Loucy (cell line): Measurements from ENCODE around the gene NCBP1.
A peak's percentile ranks its signal among the peaks of the same experiment; 100 is the strongest.

Source experiments
- H2AFZ ChIP-seq: fragments of 200-600 bp; sonication (generic); 2 replicates; pipeline ENCODE4 v1.6.0; 2016; ENCODE audit warnings: antibody characterized with exemption, mild to moderate bottlenecking, low read length, moderate library complexity
- H3F3A ChIP-seq: fragments of 200-600 bp; 2 replicates; pipeline ENCODE4 v1.6.0; 2016; ENCODE audit warnings: antibody characterized with exemption, low read depth, mild to moderate bottlenecking
- H3K27me3 ChIP-seq: fragments of 200-600 bp; sonication (generic); 2 replicates; pipeline ENCODE4 v1.6.1; 2014; ENCODE audit warnings: low read length, mild to moderate bottlenecking; ENCODE audit not compliant: insufficient read depth, poor library complexity, severe bottlenecking
- H3K36me3 ChIP-seq: fragments of 200-600 bp; sonication (generic); 2 replicates; pipeline ENCODE4 v1.6.1; 2016; ENCODE audit warnings: low read length; ENCODE audit not compliant: insufficient read depth
- H3K4me1 ChIP-seq: fragments of 200-600 bp; sonication (generic); 2 replicates; pipeline ENCODE4 v1.5.1; 2014; ENCODE audit warnings: low read length, mild to moderate bottlenecking; ENCODE audit not compliant: insufficient read depth, poor library complexity, severe bottlenecking
- H3K4me2 ChIP-seq: fragments of 200-600 bp; sonication (generic); 2 replicates; pipeline ENCODE4 v1.6.0; 2014; ENCODE audit warnings: antibody characterized with exemption, low read length, low read depth, mild to moderate bottlenecking; ENCODE audit not compliant: poor library complexity, severe bottlenecking
- H3K4me3 ChIP-seq: fragments of 200-600 bp; sonication (generic); 2 replicates; pipeline ENCODE4 v1.5.1; 2014; ENCODE audit warnings: low read length, mild to moderate bottlenecking, mixed read lengths; ENCODE audit not compliant: poor library complexity, severe bottlenecking
- H3K79me2 ChIP-seq: fragments of 200-600 bp; sonication (generic); 2 replicates; pipeline ENCODE4 v1.6.1; 2014; ENCODE audit warnings: low read length; ENCODE audit not compliant: insufficient read depth
- H3K9ac ChIP-seq: fragments of 200-600 bp; sonication (generic); 2 replicates; pipeline ENCODE4 v1.6.0; 2014; ENCODE audit warnings: mild to moderate bottlenecking, low read depth, low read length, moderate library complexity; ENCODE audit not compliant: poor library complexity, severe bottlenecking
- H3K9me2 ChIP-seq: fragments of 200-600 bp; sonication (generic); replicated peaks from 2 replicates; pipeline ENCODE4 v1.6.1; 2016; ENCODE audit warnings: low read depth, low read length, mixed read lengths
- H3K9me3 ChIP-seq: fragments of 200-600 bp; sonication (generic); 2 replicates; pipeline ENCODE4 v1.6.1; 2014; ENCODE audit warnings: mild to moderate bottlenecking, antibody characterized with exemption, low read length, low read depth; ENCODE audit not compliant: insufficient read depth
- H4K20me1 ChIP-seq: fragments of 200-600 bp; sonication (generic); 2 replicates; pipeline ENCODE4 v1.6.0; 2014; ENCODE audit warnings: antibody characterized with exemption, low read length, mild to moderate bottlenecking; ENCODE audit not compliant: insufficient read depth, poor library complexity, severe bottlenecking
- EZH2phosphoT487 ChIP-seq: fragments of 200-600 bp; IDR thresholded peaks from 2 replicates; pipeline ENCODE4 v1.6.1; 2018; ENCODE audit warnings: antibody characterized with exemption, mild to moderate bottlenecking, moderate library complexity, borderline replicate concordance
- TF ChIP-seq, protein P1 (sequence below): fragments of 200-600 bp; sonication (generic); conservative IDR thresholded peaks from 2 replicates; pipeline ENCODE4 v1.5.1; 2014; ENCODE audit warnings: mild to moderate bottlenecking, antibody characterized with exemption, low read length

NCBP1 gene

DNA sequence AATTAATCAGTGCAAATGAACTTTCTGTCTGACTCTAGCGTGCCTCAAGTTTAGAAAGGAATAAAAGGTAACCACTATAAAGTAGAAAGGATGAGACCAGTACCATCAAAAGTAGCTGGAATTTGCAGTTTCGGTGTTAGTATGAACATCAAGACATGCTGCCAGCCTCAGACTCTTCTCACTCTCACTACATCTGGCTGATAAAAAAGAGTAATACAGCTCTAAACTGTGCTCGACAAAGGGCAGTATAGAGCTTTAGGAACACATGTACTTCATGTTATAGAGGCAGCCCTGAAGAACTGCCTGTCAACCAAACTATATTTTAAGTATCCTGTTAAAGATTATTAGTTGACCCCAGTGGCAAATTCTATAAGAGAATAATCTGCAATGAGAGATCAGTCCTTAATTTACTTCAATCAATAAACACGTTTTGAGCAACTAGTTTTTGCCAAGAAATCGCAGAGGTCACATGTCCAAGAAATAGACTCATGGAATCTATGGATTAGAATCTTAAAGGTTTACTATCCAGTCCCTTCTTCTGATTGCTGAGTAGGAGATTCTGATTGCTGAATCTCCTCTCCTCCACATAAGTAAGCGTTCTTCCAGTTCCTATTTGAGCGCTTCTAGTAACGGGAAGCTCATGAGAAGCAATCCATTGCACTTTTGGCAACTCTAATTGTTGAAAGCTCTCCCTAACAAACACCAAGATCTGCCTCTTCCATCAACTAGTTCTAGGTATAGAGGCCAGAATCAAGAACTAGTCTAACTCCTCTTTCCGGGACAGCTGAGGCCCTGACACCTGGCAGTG is 62.6 kb downstream of the NCBP1 start:
- Histone ChIP-seq H3K36me3 (no peaks in the 10 kb centered on the region), H3K9ac (peak overlapping the region; percentile 68), H3K79me2 (peaks cover 19% of the 10 kb centered on the region; the same call in 1 of the 2 replicates), H3K9me2 (no peaks in the 10 kb centered on the region), H3F3A (no peaks in the 10 kb centered on the region), H3K4me1 (peaks cover 37% of the 10 kb centered on the region), H3K4me3 (peak overlapping the region; percentile 85), H2AFZ (peak overlapping the region; percentile 96), H3K27me3 (peaks cover 24% of the 10 kb centered on the region), H4K20me1 (no peaks in the 10 kb centered on the region), H3K4me2 (peak overlapping the region; percentile 77), H3K9me3 (no peaks in the 10 kb centered on the region)
- TF ChIP-seq, protein P1, sequence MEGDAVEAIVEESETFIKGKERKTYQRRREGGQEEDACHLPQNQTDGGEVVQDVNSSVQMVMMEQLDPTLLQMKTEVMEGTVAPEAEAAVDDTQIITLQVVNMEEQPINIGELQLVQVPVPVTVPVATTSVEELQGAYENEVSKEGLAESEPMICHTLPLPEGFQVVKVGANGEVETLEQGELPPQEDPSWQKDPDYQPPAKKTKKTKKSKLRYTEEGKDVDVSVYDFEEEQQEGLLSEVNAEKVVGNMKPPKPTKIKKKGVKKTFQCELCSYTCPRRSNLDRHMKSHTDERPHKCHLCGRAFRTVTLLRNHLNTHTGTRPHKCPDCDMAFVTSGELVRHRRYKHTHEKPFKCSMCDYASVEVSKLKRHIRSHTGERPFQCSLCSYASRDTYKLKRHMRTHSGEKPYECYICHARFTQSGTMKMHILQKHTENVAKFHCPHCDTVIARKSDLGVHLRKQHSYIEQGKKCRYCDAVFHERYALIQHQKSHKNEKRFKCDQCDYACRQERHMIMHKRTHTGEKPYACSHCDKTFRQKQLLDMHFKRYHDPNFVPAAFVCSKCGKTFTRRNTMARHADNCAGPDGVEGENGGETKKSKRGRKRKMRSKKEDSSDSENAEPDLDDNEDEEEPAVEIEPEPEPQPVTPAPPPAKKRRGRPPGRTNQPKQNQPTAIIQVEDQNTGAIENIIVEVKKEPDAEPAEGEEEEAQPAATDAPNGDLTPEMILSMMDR, result no peak
- TF ChIP-seq EZH2phosphoT487, result no peak

DNA sequence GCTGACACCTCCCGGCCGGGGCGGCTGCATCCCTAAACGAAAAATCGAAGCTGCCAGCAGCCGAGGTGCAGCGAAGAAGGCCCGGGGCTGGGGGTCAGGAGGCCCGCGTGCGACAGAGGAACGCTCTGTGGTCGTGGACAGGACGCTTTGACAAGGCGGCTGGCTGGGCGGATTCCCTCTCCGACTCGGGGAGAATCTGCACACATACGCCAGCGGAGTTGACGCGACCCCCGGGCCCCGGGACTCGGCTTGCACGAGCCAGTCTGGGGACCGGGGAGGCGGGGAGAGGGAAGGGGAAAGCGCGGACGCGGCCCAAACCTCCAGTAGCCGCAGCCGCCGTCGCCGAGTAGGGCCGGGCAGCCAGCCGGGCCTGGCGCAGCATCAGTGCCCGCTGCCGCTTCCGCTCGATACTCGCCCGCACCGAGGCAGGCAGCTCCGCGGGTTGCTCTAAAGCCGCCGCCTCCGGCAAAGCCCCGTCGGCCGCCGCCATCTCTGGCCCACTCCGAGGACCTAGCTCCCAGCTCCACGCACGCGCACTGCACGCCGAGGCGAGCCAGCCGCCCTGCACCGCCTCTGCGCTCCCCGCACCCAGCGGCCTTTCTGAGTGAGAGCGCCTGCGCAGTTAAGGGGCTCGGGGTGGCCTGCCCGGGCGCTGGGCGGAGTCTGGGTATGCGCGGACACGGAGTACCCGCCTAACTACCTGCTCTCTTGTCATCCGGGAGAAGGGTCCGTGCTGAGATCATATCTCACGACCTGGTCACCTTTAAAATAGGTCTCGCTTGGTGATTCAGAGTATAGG is 63.4 kb downstream of the NCBP1 start, which contains the start of gene XPA:
XPA (minus strand) TSS at position 538 of the 799 bp plus-strand sequence; CDS start at position 490, 48 bp downstream.
- H3K36me3 ChIP-seq, result no peaks in the 10 kb centered on the region
- peak within 1 kb of the TSS; percentile 68 for H3K9ac ChIP-seq
- peak within 1 kb of the TSS; percentile 77 for H3K4me2 ChIP-seq
- TF ChIP-seq EZH2phosphoT487, result no peak
- TF ChIP-seq, protein P1, result no peak
- H3K79me2 ChIP-seq, result peaks cover 19% of the 10 kb centered on the region; the same call in 1 of the 2 replicates
- peak within 1 kb of the TSS; percentile 85 for H3K4me3 ChIP-seq
- peaks cover 32% of the 10 kb centered on the region for H3K27me3 ChIP-seq
- peak within 1 kb of the TSS; percentile 96 for H2AFZ ChIP-seq
- no peaks in the 10 kb centered on the region for H3K9me2 ChIP-seq
- no peaks in the 10 kb centered on the region for H3K9me3 ChIP-seq
- H3F3A ChIP-seq, result no peaks in the 10 kb centered on the region
- H4K20me1 ChIP-seq, result no peaks in the 10 kb centered on the region
- peaks cover 37% of the 10 kb centered on the region for H3K4me1 ChIP-seq

DNA sequence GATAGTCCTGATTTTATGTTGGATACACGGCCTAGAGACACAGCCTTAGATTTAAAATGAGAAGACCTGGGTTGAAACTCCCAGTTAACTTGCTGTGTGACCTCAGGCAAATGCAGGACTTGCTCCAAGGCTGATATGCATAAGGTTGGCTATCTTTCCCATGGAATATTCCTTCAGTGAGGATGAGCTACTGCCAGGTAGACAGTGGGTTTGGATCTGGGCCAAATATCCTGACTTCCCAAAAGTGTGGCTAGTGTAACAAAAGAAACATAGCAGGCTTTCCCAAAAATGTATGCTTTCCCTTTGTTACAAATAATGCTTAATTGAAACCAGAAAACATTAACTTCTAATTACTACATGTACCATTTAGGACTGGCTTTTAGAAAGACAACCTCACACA is 64.2 kb downstream of the NCBP1 start:
- H3F3A ChIP-seq, result no peaks in the 10 kb centered on the region

More for the DNA sequence above, 64.2 kb downstream of the NCBP1 start:
- Histone ChIP-seq H3K9me2 (no peaks in the 10 kb centered on the region), H2AFZ (peak overlapping the region; percentile 96), H4K20me1 (no peaks in the 10 kb centered on the region), H3K9ac (peak overlapping the region; percentile 68), H3K36me3 (no peaks in the 10 kb centered on the region), H3K27me3 (peaks cover 40% of the 10 kb centered on the region), H3K4me3 (peak overlapping the region; percentile 85), H3K9me3 (no peaks in the 10 kb centered on the region), H3K79me2 (peaks cover 19% of the 10 kb centered on the region; the same call in 1 of the 2 replicates), H3K4me1 (peaks cover 37% of the 10 kb centered on the region), H3K4me2 (peak overlapping the region; percentile 77)
- TF ChIP-seq, protein P1, result no peak
- no peak for TF ChIP-seq EZH2phosphoT487
